SK-N-MC (cell line): ENCODE data around the gene FXYD2.

Source experiments
- EZH2 ChIP-seq: fragments of 200-600 bp; sonication (generic); IDR thresholded peaks from one replicate; pipeline ENCODE4 v1.6.1; 2017; ENCODE audit warnings: antibody characterized with exemption
- POLR2AphosphoS5 ChIP-seq: IDR thresholded peaks from 2 replicates; pipeline ENCODE4 v1.6.1; 2012; ENCODE audit warnings: mild to moderate bottlenecking, low read depth, low read length, borderline replicate concordance

- no peak for TF ChIP-seq EZH2
- TF ChIP-seq POLR2AphosphoS5: no peak
Observed at GRCh38 chr11:117870103-117870952, 45.8 kb upstream of the FXYD2 start.
